ENCODE results near the gene WNT3.
"Not testable (repeated sequence)": the region's sequence is repeated elsewhere in the genome, so short reads cannot be mapped to it uniquely, and the experiment has no call there.

The WNT3 gene

DNA sequence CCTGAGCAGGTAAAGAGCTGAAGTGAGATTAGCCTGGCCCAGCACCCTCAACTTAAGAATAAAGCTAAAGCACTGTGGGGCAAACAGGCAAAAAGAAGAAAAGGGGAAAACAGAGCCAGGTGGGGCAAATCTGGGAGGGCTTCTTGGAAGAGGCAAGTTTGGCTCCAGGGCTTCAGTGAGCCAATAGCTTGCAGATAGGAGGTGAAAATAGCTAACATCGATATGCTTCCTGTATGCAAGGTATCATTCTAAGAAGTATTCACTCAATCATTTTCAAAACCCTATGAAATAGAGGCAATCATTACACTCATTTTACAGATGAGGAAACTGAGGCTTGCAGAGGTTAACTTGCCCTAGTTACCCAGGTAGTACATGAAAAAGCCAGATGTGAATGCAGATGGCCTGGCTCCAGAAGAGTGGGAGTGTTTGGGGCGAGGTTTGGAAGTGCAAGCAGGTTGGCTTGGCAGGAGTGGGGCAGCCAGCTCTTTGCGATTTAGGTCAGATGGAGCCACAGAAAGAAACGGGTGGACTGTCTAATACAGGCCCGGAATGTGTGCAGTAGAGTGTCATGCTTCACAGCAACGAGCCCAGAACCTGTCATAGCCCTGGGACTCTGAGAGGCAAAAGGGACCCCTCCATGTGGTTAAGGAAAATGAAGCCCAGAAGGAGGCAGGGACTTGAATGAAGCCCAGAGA lies 5.7 kb downstream of the WNT3 start:
- no peak for DNase-seq

DNA sequence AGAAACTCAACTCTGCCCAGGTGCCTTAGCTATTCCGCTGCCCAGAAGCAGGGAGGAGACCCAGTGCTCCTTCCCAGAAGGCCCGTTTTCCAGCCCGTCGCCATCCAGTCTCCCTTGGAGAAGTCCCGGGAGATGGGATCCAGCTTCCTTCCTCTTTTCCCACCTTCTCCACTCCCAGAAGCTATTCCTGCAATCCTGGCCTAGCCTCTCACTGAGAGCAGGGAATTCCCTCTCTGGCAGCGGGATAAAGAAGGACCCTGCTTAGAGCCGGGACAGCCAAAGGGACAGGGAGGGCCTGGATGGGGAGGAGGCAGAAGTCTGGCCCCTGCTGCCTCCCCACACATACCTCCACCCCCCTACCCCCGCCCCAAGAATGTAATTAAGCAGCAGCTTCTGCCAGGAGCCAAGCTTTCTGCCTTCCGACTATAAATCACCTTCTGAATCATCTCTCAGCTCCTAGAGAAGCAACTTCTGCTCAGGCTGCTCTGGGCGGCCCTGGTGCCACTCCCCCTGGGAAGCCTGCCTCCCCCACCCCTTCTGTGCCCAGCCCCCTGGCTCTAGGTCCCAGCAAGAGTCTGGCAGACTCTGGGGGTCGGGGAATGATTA lies 6.4 kb downstream of the WNT3 start:
- DNase-seq: no peak

DNA sequence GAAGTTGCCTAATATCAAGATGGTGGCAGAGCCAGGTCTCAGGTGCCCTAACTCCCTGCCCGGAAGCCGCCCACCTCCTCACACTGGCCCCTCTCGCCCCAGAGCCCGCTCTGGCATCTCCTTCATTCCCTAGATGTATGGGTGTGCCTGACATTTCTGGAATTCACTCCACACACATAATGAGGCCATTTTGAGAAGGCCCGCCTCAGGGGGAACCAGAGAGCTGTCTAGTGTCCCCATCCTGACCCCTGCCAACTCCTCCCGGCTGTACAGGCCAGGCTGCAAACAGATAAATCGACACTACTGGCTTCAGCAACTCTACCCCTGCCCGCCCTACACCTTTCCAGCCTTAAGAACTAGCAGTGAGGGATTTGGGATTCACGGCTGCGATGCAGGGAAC lies 7.7 kb downstream of the WNT3 start:
- DNase-seq: no peak

DNA sequence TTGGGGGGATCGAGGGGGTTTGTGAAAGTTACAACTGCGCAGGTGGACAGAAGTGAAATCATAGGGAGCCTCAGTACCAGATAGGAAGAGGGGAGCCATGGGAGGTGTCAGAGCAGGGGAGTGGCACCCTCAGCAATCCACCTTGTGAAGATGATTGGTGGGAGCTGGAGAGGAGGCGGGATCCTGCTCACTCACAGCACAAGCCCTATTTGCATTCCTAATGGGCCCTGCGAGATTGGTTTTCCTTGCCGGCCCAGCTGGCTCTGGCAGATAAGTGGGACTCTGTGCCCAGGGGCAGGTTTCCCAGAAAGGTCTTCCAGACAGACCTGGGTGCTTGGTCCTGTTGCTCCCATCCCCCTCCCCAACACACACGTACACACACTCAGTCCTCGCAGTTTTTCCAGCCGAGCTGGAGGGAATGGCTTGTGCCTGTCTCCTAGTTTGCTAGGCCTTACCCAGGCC lies 9.4 kb downstream of the WNT3 start:
- peak; percentile 11 for DNase-seq

GRCh38 chr17:46805771-46806170 lies 12.7 kb downstream of the WNT3 start:
- no peak for DNase-seq

- DNase-seq: no peak
Observed at GRCh38 chr17:46803544-46803943, 14.9 kb downstream of the WNT3 start.

DNA sequence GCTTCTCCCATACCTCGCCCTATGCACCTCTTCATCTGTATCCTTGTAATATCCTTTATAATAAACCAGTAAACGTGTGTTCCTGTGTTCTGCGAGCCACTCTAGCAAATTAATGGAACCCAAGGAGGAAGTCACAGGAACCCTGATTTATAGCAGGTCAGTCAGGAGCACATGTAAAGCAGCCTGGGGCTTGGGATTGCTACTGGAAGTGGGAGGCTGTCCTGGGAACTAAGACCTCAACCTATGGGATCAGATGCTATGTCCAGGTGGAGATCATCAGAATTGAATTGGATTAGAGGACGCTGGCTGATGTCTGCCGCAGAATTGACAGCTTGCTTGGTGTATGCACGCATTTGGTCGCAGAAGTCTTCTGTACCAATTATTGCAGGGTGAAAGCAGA lies 15.7 kb downstream of the WNT3 start:
- no peak for DNase-seq

- DNase-seq: no peak
Observed at GRCh38 chr17:46800573-46800972, 17.9 kb downstream of the WNT3 start.

DNA sequence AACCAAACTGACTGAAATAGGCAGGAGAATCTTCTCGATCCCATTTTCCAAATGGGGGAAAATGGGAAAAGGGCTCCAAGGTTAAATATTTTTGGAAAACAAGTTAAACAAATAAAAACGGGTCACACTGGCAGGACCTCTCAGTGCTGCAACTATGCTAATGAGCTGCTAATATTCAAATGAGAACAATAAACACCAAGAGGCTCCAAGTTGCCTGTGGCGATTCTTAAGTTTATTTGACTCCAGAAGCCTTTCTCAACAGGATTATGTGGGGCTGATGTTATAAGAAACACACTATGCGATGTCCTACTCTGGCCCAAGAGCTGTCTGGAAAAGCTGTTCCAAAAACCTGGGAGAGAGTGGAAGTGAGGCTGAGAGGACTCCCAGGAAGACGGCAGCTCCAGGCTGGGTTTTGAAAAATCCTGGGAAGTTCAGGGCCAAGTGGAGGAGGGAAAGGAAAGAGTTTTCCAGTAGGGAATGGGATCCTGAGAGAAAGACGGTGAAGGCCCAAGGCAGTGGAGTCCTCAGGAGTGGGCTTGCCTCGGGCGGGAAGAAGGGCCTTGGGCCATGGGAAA lies 21.4 kb downstream of the WNT3 start:
- DNase-seq: no peak

DNA sequence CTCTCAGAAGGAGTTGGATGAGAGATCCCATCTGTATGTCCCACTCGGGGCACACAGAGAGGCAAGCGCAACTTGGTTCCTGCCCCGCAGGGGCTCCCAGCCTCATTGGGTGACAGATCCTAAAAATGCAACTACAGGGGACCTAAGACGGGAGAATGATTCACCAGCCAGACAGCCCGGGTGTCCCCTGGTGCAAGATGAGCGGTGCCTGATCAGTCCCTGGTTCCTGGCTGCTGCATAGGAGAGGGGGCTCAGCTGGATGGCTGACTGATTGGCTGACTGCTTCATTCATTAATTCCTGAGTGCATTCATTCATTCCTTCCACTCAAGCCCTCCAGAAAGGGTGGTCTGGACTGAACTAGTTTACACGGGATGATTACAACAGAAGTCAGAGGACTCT lies 22.0 kb downstream of the WNT3 start:
- no peak for DNase-seq

DNA sequence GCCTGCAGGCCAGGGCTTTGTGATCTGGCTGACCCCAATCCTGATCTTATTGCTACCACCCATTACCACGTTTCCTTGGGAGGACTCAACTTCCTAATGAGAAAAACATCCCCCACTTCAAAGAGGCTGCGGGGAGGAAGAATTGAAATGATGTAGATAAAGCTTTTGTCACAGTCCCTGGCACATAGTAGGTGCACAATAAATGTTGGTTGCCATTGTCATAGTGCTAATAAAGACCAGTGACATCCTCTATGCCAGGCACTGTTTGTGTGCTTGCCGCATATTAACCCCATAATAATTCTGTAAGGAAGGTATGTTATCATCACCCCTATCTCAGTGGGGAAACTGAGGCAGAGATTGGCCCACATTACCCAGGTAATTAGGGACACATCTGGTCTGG lies 22.4 kb downstream of the WNT3 start:
- DNase-seq: no peak

DNA sequence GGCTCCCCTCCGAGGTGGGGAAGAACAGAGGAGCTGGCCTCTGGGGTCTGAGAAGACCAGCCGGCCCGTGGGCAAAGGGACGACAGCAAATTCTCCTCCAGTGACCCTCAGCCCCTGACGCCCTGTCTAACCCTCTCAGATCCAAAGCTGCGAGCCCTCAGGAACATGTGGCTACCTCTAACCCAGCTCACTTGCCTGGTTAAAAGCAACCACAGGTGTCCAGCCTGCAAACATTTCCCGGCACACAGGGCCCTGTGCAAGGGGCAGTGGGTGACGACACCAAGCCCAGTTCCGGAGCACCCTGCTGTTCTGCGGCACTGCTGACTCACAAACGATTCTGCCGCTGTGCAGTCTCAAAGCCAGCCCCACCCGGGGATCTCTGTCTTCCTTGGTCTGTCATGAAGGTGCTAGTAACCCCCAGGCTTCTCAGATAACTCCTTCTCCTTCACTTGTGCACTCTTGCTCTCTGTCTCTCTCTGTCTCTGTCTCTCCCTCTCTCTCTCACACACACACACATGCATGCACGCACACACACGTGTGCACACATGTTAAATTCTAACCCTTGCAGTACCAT lies 23.0 kb downstream of the WNT3 start:
- no peak for DNase-seq

DNA sequence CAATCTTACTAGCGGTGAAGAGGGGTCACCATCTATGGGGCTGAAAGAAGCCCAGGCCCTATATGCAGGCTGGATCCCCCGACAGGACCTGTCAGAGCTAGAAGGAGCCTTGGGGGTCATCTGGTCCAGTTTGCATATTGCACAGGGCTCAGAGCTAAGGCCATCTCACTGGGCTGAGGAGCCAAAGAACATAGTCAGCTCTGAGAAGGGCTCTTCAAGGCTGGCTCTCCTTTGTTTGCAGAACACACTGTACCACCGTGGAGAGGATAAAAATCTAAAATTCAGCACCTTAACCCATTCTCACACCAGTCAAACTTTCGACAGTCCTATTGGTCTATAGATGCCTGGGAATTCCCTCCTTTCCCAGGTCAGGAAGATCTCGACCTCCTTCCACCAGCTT lies 24.2 kb downstream of the WNT3 start:
- no peak for DNase-seq

DNA sequence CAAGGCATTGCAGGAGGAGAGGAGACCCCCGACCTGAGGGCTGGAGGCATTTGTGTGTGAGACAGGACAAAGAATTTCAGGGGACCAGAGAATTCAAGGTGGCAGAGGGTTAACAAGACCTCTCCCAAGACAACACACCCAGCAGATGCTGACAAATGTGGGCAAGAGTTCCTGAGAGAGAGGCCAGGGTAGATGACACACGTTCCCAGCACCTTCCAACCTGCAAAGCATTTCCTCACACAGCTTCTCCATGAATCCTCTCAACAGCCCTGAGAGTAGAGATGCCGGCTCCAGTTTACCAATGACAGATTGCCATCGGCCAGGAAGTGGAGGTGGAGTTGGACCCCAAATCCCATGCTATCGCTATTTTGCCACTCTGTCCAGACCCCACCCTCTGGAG lies 25.0 kb downstream of the WNT3 start:
- DNase-seq: no peak

GRCh38 chr17:46793023-46793422 lies 25.5 kb downstream of the WNT3 start:
- DNase-seq: not testable (repeated sequence)

DNA sequence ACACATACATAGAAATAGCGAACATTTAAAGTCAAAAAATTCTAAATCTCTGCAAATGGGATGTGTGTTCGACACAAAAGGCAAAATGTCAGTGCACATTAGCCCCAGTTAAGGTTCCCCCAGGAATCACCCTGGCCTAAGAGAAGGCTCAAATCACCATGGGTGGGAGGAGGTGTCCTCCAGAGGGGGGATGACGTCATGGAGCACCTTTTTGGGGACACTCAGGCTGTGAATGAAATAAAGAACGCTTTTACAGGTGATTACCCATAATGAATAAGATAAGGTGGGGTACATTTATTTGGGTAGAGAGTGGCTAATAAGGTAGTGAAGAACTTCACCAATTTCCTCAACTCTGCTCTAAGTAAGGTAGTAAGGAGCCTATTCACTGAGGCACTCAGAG lies 26.4 kb downstream of the WNT3 start:
- DNase-seq: no peak

DNA sequence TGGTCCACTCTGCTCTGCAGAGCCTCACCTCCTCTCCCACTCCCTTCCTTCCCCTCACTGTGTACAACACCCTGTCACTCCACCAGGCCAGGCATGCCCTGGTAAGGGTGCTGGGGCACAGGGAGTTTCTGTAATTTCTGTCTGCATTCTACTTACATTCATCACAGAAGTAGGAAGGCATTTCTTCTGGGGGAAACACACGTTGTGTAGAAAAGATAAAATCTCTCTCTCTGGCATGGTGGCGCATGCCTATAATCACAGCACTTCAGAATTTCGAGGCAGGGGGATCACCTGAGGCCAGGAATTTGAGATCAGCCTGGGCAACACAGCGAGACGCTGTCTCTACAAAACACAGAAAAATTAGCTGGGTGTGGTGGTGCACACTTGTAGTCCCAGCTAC lies 27.0 kb downstream of the WNT3 start:
- no peak for DNase-seq

DNA sequence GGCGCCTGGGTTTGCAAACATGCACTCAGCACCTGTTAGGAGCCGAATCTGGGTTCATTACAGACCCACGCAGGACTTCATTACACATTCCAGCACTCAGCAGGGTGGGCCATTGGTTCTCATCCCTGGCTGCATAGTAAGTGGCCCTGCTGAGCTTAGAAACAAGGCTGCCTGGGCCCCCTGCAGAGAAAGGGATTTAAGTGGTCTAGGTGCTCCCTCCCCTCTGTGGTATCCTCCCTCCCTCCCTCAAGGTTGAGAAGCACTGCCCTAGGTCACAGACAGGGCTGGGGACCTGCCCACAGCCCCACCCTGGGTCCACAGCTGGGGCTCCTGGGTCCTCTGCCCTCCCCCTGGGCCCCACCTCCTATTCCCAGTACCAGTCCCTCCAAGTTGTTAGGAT lies 28.3 kb downstream of the WNT3 start:
- DNase-seq: no peak

DNA sequence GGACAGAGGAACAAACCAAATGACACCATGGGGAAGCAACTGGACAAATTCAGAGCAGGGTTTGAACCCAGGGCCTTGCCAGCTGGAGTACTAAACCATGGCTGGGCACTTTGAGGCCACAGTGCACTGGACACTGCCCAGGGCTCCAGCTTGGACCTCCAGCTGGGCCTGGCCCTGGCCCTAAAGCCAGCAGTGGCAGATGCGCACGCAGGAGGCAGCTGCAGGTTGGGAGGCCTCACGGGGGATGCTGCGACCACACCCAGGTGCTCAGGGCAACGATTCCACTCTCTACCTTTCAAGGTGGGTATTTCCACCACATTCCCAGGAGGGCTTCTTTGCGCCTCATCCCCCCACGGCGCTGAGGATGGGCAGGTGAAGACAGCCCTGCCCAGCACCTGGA lies 28.9 kb downstream of the WNT3 start:
- DNase-seq: no peak

DNA sequence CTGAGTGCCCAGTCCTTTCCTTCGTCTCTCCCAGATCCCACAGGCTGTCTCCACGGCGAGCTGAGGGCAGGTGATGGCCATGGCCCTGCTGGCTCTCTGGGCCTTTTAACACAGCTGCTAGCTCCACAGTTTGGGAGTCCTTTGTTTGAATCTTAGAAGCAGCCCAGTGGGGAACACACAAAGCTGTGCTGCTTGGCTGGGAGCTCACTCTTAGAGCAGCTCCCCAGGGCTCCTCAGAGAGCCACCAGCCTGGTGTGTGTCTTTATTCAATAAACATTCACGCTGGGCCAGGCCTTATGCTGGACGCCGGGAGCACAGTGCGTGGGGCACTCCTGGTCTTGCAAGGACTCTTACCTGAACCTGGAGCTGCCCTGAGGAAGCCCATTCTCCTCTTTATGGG lies 29.7 kb downstream of the WNT3 start:
- no peak for DNase-seq

DNA sequence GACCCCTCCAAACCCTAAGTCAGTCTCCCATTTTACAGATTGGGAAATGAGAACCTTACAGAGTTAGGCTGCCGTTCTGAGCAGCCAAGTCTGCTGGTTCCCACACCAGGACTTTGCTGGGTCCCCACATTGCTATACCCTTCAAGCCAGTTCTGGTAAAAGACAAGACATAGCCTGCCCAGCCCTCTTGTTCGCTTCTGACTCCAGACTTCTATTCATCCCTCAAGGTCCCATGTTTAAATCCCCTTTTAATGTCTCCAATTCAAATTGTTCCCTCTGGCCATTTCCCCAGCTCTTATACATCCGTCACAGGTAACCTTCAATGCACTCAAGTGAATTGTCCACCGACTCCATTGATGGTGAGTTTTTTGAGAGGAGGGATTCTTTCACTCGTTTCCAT lies 30.2 kb downstream of the WNT3 start:
- no peak for DNase-seq

DNA sequence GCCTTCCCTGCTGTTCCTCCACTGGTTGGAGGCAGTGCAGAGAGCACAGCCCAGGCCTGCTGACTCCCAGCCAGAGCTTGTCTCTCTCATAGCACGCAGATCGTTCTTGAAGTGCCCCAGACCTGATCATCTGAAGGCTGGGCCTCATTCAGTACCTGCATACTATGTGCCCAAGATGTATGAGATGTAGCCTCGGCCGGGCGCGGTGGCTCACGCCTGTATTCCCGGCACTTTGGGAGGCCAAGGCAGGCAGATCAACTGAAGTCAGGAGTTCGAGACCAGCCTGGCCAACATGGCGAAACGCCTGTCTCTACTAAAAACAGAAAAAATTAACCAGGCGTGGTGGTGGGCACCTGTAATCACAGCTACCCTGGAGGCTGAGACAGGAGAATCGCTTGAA lies 31.0 kb downstream of the WNT3 start:
- DNase-seq: no peak

GRCh38 chr17:46785696-46786095 lies 32.8 kb downstream of the WNT3 start:
- no peak for DNase-seq

DNA sequence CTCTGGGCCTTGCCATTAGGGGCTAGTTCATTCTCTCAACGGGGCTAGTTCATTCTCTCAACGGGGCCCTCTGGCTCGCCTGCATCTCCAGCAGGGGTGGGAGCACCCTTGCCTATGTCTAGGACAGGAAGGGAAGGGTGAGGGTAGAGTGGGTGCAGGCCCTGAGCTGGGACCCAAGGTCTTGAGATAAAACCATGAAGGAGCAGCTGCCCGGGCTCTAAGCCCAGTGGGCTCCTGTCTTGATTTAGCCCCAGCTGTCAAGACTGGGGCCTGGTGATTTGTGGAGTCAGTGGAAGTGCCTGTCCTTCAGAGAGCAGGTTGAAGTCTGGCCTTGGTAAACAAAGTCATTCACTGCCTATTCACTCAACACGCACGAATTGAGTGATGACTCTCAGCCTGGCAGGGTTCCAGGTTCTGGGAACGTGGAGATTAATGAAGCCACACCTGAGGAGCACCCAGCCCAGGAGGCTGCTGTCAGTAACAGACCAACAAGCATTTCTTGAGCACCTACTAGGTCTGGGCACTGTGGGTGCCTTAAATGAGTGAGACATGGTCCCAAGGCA lies 35.4 kb downstream of the WNT3 start:
- DNase-seq: peak; percentile 26
